Measurements from ENCODE around the gene SFXN5. TPM values are rescaled to one million over a fixed set of nuclear protein-coding genes. Genes with fewer than 3 reads are reported as not detected.

SFXN5 gene
- total RNA-seq, 1 donor from 2014 or later = 19.5 TPM

DNA sequence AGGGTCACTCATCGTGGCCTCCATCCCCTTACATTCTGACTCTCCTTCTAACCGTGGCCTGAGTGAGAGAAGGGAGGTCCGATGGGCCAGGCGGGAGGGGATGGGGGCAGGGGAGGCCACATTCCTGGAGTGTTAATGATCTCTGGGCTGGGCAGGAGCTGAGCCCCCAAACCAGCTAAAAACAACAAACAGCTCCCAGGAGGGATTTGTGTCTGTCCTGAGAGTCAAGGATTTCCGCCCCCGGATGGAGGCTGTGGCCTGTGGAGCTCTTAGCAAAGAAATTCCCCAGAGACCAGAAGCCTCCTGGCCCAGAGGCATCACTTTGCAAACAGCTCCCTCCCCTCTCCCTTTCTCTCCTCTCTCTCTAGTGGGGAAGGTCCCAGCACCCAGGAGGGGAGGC is 130.7 kb downstream of the SFXN5 start:
- DNase-seq (ENCODE audit: low spot score) (no peak), ATAC-seq (no peak)
- intact Hi-C loops (cut with DNase I) = no loop called here

DNA sequence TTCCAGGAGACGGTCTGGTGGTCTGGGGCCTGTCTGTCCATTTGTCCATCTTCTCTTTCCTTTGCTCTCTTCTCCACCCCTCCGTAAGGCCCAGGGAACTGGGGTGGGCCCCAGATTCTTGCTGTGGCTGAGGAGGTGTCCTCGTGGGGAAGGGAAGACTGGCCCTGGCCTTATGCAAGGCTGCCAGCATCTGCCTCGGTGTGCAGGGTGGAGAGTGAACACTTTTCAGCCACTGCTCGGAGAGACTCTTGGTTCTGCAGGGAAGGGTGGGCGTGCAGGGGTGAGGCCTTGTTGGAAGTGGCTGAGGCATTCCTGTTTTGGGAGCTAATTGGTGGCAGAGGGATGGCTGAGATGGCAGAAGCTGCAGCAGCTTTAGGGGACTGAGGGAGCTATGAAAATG is 131.2 kb downstream of the SFXN5 start:
- DNase-seq (ENCODE audit: low spot score) (no peak), ATAC-seq (no peak)
- intact Hi-C loops (cut with DNase I) = no loop called here

DNA sequence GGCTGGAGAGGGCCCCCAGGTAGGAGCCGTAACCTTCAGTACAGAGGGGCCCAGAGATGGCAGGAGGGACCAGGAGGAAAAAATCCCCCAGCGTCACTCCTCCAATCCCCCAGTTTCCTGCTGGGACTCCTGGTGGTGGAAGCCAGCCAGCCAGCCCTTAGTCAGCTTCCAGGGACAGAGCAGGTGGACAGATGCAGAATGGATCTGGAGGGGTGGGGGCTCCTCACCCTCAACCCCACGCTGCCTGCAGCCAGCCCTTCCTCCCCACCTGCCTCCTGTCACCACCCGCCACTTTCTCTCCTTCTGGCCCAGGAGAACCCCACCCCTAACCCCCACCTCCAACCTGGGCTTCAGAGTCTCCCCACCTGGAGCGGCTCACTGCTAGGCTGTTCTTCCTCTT is 133.1 kb downstream of the SFXN5 start:
- DNase-seq (ENCODE audit: low spot score) (no peak), ATAC-seq (no peak)
- intact Hi-C loops (cut with DNase I) = no loop called here

DNA sequence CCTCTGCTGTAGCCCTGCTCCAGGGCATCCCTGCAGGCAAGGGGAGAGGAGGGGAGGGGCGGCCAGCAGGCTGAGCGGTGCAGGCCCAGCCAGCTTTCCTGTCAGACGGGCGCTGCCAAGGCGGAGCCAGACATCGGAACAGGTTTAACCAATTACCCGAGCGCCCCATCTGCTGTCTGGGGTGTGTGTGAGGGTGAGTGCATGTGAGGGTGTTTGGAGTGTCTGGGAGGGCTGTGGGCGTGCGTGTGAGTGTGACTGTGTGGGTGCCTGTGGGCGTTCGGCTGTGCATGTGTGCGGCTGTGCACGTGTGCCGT is 134.2 kb downstream of the SFXN5 start:
- DNase-seq (ENCODE audit: low spot score) (no peak), ATAC-seq (no peak)
- intact Hi-C loops (cut with DNase I) = no loop called here

DNA sequence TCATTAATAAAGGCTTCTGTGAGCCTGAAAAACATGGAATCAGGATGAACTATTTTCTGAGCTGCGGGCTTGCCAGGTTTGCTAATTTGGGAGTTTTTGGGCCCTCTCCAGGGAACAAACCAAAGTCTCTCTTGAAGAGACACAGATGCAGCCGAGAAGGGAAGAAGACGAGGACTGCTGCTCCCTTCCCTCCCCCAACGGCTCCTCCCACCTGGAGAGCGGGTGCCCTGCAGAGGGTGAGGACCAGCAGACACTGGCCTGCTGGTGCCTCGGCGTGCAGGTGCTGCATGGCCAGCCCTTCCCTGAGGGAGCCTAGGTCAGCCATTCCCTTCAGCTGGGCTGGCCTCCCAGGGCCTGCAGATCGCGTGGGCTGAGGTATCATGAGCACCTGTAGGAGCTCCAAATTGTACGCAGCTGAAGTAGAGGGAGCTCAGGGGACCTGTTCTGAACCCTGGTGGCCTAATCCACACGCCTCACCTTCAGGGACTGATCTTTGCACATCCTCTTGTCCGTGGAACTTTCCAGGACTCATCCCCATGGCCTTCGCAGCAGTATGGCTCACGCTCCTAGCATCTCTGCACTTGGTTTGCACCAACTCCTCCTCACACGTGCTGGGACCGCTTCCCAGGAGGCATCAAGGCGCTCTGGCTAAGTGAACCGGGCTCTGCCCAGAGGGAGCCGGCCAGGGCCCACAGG is 134.7 kb downstream of the SFXN5 start:
- intact Hi-C loops (cut with DNase I) = no loop called here
- DNase-seq (ENCODE audit: low spot score) (no peak), ATAC-seq (no peak)

DNA sequence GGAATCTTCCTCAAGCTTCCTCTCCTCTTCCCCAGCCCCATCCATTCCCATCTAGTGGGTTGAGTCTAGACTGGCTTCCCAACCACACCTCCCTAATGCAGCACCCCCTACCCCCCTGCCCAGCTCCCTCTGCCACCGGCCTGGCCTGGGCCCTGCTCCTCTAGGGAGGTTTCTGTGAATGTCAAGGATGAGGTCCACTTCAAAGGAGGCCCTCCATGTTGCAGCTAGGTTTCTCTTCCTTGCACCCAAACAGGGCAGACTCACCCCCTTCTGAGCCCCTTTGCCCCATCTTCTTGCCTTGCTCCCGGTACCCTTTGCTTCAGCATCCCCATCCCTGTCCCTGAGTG is 135.9 kb downstream of the SFXN5 start:
- no peak for ATAC-seq
- no peak for DNase-seq (ENCODE audit: low spot score)
- intact Hi-C loops (cut with DNase I) = no loop called here

DNA sequence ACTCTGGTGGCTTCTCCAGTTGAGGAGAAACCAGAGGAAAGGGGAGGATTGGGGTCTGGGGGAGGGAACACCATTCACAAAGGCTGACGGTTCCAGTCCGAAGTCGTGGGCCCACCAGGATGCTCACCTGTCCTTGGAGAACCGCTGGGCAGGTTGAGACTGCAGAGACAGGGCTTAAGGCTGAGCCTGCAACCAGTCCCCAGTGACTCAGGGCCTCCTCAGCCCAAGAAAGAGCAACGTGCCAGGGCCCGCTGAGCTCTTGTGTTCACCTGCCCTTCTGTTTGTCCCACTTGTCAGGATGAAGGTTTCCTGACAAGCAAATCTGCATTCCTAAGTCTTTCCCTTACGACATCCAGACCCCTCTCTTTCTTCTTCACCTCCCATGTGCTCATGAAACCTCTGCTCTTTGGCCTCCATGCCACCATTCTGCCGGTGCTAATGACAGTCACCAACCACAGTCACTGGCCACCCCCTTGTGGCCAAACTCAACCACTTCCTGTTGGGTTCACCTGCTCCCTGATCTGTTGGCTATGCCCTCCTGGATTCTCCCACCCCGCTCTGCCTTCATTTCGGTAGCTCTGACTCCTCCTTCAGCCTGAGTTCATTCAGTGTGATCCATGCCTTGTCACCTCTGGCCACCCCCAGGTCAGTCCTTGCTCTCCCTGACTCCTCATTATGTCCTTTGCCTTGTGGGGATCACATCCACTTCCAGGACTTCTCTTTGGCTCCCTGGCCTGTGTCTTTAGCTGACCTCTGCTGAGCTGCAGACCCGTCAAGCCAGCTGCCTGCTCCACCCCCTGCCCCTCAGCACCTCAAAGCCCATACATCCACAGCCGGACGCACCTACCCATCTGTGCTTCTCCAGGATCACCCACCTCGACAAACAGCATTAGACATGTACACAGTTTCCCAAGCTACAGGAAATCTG is 136.6 kb downstream of the SFXN5 start:
- ATAC-seq (no peak), DNase-seq (ENCODE audit: low spot score) (no peak)
- intact Hi-C loops (cut with DNase I) = no loop called here

DNA sequence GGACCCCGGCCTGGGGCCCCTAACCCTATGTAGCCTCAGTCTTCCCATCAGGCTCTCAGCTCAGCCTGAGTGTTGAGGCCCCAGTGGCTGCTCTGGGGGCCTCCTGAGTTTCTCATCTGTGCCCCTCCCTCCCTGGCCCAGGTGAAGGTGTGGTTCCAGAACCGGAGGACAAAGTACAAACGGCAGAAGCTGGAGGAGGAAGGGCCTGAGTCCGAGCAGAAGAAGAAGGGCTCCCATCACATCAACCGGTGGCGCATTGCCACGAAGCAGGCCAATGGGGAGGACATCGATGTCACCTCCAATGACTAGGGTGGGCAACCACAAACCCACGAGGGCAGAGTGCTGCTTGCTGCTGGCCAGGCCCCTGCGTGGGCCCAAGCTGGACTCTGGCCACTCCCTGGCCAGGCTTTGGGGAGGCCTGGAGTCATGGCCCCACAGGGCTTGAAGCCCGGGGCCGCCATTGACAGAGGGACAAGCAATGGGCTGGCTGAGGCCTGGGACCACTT is 137.8 kb downstream of the SFXN5 start:
- DNase-seq (ENCODE audit: low spot score) = no peak
- intact Hi-C loops (cut with DNase I) = no loop called here
- ATAC-seq = no peak

DNA sequence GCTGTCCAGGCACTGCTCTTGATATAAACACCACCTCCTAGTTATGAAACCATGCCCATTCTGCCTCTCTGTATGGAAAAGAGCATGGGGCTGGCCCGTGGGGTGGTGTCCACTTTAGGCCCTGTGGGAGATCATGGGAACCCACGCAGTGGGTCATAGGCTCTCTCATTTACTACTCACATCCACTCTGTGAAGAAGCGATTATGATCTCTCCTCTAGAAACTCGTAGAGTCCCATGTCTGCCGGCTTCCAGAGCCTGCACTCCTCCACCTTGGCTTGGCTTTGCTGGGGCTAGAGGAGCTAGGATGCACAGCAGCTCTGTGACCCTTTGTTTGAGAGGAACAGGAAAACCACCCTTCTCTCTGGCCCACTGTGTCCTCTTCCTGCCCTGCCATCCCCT is 138.3 kb downstream of the SFXN5 start:
- ATAC-seq (no peak), DNase-seq (ENCODE audit: low spot score) (no peak)
- intact Hi-C loops (cut with DNase I) = no loop called here

DNA sequence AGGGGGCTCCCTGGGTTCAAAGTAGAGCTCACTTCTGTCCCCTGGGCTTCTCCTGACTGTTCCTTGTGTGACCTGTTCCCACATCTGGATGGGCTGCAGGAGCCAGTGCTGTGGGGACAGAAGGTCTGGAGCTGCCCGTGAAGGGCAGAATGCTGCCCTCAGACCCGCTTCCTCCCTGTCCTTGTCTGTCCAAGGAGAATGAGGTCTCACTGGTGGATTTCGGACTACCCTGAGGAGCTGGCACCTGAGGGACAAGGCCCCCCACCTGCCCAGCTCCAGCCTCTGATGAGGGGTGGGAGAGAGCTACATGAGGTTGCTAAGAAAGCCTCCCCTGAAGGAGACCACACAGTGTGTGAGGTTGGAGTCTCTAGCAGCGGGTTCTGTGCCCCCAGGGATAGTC is 138.7 kb downstream of the SFXN5 start:
- DNase-seq (ENCODE audit: low spot score) = no peak
- ATAC-seq = no peak
- intact Hi-C loops (cut with DNase I) = no loop called here

DNA sequence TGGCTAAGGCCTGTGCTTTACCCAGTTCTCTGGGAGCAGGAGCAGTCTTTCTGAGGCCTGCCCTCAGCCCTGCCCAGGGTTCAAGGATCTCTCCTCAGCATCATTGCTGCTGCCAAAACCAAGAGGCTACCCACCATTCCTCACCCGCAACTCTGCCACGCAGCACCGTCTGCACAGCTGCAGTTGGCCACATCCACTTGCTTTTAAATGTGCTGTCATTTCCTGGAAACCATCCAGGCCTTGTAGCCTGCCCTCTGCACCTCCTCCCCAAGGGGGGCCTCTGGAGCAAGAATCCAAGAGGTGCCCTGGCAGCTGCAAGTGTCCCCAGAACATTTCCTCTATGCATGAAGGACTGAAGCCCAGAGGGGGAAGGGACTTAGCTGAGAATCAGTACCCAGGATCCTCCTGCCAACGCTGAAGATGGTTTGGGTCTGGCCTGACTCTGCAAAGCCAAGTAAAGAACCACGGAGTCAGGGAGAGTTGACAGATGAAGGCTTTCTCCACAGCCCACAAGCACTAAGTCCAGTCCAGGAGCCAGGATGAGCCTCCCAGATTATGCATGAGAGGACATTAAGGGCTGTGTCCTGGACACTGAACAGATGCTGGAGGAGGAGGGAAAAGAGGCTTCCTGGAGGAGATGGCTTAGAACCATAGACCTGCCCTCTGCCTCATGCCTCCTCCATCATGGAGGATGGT is 139.3 kb downstream of the SFXN5 start:
- peak; percentile 41 for DNase-seq (ENCODE audit: low spot score)
- no peak for ATAC-seq
- intact Hi-C loops (cut with DNase I) = no loop called here

DNA sequence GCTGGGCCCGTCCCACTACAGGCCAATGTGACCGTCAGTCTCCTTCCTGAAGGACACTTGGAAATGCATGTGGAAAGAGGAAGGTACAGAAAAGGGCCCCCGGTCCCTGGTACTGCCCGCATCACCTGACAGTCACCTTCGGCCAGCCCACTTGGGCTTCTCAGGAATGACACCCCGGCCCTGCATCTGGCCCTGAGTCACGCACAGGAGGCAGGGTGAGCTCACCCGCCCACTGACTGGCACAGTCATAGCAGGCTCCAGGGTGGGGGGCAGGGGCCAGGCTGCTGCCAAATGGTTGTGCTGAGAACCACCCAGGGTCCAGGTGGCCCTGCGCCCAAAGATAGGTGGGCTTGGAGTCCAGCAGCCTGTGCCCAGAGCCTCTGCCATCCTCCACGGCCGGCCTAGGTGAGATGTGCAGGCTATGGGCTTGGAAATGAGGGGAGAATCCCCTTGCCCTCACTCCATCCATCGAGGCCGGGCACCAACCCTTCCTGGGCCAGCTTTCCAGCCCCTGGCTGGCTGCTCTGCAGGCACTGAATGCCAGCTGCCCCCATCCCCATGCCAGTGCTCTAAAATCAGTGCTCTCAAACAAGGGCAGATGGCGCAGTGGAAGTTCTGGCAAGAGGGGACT is 140.1 kb downstream of the SFXN5 start:
- no peak for ATAC-seq
- DNase-seq (ENCODE audit: low spot score) = peak; percentile 43
- intact Hi-C loops (cut with DNase I) = no loop called here

DNA sequence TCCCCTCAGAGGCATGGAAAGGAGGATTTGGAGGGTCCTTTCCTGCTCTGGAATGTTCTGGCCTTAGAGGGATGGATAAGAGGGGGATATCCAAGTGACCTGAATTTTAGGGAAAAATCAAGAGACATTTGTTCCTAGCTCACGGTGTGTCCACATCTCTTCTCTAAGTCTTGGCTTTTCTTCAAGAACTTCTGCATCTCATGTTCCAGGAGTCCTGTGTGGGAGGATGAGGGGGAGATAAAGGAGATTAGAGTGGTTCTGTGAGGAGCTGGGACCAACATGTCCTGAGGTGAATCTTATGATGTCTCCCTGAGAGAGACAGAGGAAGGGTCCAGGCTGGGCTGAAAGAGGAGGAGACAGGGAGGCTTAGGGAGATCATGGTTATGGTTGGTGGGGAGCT is 142.5 kb downstream of the SFXN5 start:
- DNase-seq (ENCODE audit: low spot score) (no peak), ATAC-seq (no peak)
- intact Hi-C loops (cut with DNase I) = no loop called here

DNA sequence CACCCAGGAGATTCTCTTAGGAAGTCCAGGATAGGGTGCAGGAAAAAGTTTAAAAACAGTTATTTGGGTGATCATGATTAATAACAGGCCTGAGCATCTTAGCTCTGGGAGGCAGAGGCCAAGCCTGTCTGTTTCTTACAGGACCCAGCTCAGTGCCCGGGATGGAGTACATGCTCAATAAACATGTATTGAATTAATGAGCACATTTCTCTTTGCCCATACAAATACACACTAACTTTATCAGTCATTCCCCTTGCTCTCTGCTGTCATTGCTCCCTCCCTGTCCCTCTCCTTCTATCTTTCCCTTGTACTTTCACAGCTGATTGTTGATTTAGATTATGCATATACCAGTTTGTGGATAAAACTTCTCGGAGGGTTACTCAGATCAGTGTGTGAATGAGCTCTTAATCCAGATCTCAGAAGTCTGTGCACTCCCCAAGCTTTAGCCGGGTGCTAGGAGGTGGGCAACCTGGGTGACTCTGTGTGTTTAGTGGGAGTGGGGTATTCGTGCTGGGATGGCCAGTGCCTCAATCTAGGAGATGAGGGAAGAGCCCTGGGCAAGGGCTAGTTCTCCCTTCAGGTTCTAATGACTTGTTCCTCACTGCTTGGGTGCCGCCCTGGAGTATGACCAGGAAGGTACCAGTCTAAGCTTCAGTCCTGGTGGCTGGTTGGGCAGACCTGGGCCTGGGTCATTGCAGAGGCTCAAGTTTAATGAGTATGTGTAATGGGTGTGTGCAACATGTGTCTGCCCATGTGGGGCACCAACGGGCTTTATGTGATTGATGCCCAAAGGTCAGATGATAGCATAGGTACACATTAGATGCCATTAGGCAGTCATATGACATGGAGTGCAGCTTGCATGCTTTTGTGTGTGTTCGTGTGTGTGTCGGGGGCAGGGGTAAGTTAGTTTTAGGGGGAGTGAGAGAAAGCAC is 143.6 kb downstream of the SFXN5 start:
- DNase-seq (ENCODE audit: low spot score) = no peak
- no peak for ATAC-seq
- intact Hi-C loops (cut with DNase I) = no loop called here

DNA sequence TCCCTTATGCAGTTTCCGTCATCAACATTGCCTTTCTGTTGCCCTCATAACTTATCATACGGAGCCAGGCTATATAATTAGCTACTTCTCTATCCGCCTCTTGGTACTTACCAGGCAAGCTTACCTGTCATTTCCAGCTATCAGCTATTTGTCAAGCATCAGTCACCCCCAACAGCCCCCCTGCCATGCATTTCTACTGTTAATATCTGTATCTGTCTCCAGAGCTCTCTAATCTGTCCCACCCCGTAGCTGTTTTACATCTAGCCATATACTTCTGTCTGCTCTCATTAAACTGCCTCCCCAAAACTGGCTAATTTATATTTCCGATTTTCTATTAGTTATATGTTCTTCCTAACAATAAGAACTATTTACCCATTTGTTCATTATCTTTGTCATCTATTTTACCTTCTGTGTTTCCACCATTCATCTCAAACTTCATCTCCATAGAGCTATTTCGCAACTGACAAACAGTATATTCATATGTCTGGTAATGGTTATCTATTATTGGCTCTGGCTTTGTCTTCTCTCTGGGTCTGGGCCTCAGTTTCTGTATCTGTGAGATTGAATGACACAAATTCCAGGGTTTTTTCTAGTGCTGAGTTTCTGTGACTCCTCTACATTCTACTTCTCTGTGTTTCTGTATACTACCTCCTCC is 144.6 kb downstream of the SFXN5 start:
- DNase-seq (ENCODE audit: low spot score) (no peak), ATAC-seq (no peak)
- intact Hi-C loops (cut with DNase I) = no loop called here

DNA sequence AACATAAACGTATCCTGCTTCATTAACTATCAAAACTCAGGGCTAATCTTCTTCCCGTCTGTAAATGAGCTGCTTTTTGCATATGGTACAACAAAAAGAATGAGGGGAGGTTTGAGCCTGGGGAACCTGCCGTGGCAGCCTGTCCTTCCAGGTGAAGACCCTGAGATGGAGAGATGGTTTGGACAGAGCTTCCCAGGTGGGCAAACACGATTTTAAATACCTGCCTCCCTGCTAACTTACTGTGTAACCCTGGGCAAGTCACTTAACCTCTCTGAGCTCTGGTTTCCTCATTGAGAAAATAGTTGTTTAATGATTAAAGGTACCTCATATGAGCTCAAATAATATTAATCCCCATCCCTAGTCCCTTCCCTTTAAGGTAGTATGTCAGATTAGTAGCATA is 145.1 kb downstream of the SFXN5 start:
- intact Hi-C loops (cut with DNase I) = no loop called here
- DNase-seq (ENCODE audit: low spot score) (no peak), ATAC-seq (no peak)

DNA sequence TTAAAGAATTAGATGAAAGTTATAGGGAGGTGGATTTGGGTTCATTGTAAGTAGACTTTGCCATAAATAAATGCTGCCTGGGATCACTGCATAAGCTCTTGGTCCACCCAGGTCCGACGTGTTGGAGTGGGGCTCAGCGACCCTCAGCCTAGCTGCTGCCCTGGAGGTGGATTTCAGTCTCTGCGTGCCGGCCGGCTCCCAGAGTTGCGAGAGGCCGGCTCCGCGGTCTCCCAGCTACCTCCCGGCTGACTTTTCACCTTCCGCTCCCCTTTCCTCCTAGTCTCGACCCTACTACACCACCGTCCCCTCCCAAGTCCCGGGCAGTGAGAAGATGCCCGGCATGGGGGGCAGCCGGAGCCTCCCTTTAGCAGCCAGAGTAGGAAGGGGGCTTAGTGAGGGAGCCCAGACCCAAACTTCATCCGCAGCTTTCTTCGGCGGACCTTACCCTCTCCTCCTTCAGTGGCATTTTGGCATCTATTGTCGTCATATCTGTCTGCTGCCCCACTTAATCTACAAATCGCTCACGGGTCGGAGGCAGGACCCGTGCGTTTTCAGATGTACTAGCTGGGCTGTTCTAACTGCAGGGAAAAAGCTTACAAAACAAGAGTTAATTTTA is 146.1 kb downstream of the SFXN5 start:
- intact Hi-C loops (cut with DNase I) = no loop called here
- ATAC-seq (no peak), DNase-seq (ENCODE audit: low spot score) (no peak)
